GM18498 (cell line): ENCODE data around the gene DOCK9.
"Not testable (repeated sequence)": the region's sequence is repeated elsewhere in the genome, so short reads cannot be mapped to it uniquely, and the experiment has no call there.

Experiments
- ATAC-seq: cut with Tn5 transposase; IDR thresholded peaks from one replicate; pipeline ENCODE4 v1.9.1; 2021; ENCODE audit warnings: mild to moderate bottlenecking, moderate library complexity; ENCODE audit not compliant: unreplicated experiment

The DOCK9 gene

GRCh38 chr13:98919566-98919965 is 58.3 kb downstream of the DOCK9 start:
- ATAC-seq: no peak

GRCh38 chr13:98918771-98919170 is 59.1 kb downstream of the DOCK9 start:
- ATAC-seq: no peak

- ATAC-seq: no peak
Observed at GRCh38 chr13:98917116-98917515, 60.7 kb downstream of the DOCK9 start.

- ATAC-seq: no peak
Observed at GRCh38 chr13:98916403-98916802, 61.5 kb downstream of the DOCK9 start.

GRCh38 chr13:98915981-98916380 is 61.9 kb downstream of the DOCK9 start:
- ATAC-seq: no peak

GRCh38 chr13:98915563-98915962 is 62.3 kb downstream of the DOCK9 start:
- no peak for ATAC-seq

- ATAC-seq: no peak
Observed at GRCh38 chr13:98913741-98914140, 64.1 kb downstream of the DOCK9 start.

- no peak for ATAC-seq
Observed at GRCh38 chr13:98912846-98913245, 65.0 kb downstream of the DOCK9 start.

- ATAC-seq: no peak
Observed at GRCh38 chr13:98910501-98910951, 67.3 kb downstream of the DOCK9 start.

GRCh38 chr13:98909016-98909415 is 68.8 kb downstream of the DOCK9 start:
- no peak for ATAC-seq

- no peak for ATAC-seq
Observed at GRCh38 chr13:98906746-98907502, 70.9 kb downstream of the DOCK9 start.

- no peak for ATAC-seq
Observed at GRCh38 chr13:98905199-98905598, 72.7 kb downstream of the DOCK9 start.

- ATAC-seq: no peak
Observed at GRCh38 chr13:98900442-98900841, 77.4 kb downstream of the DOCK9 start.

- ATAC-seq: no peak
Observed at GRCh38 chr13:98897706-98898105, 80.2 kb downstream of the DOCK9 start.

- ATAC-seq: no peak
Observed at GRCh38 chr13:98896868-98897144, 81.1 kb downstream of the DOCK9 start.

GRCh38 chr13:98896083-98896867 is 81.6 kb downstream of the DOCK9 start:
- ATAC-seq: no peak

GRCh38 chr13:98894814-98895213 is 83.0 kb downstream of the DOCK9 start:
- ATAC-seq: not testable (repeated sequence)

GRCh38 chr13:98893371-98893770 is 84.5 kb downstream of the DOCK9 start:
- ATAC-seq: no peak

GRCh38 chr13:98892821-98893220 is 85.0 kb downstream of the DOCK9 start:
- ATAC-seq: no peak

- ATAC-seq: no peak
Observed at GRCh38 chr13:98892077-98892476, 85.8 kb downstream of the DOCK9 start.

GRCh38 chr13:98890925-98891324 is 86.9 kb downstream of the DOCK9 start:
- ATAC-seq: no peak

- ATAC-seq: no peak
Observed at GRCh38 chr13:98890186-98890585, 87.7 kb downstream of the DOCK9 start.
